Anterior cingulate cortex (tissue), 58 donors: ENCODE results near the gene OS9.
"Not testable (repeated sequence)": the region's sequence is repeated elsewhere in the genome, so short reads cannot be mapped to it uniquely, and the experiment has no call there.

ENCODE experiments used
- DNase-seq, 58 donors: peaks; one replicate each; lab custom pipeline; 2025; lab: John Stamatoyannopoulos, UW

The OS9 gene, protein sequence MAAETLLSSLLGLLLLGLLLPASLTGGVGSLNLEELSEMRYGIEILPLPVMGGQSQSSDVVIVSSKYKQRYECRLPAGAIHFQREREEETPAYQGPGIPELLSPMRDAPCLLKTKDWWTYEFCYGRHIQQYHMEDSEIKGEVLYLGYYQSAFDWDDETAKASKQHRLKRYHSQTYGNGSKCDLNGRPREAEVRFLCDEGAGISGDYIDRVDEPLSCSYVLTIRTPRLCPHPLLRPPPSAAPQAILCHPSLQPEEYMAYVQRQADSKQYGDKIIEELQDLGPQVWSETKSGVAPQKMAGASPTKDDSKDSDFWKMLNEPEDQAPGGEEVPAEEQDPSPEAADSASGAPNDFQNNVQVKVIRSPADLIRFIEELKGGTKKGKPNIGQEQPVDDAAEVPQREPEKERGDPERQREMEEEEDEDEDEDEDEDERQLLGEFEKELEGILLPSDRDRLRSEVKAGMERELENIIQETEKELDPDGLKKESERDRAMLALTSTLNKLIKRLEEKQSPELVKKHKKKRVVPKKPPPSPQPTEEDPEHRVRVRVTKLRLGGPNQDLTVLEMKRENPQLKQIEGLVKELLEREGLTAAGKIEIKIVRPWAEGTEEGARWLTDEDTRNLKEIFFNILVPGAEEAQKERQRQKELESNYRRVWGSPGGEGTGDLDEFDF

DNA sequence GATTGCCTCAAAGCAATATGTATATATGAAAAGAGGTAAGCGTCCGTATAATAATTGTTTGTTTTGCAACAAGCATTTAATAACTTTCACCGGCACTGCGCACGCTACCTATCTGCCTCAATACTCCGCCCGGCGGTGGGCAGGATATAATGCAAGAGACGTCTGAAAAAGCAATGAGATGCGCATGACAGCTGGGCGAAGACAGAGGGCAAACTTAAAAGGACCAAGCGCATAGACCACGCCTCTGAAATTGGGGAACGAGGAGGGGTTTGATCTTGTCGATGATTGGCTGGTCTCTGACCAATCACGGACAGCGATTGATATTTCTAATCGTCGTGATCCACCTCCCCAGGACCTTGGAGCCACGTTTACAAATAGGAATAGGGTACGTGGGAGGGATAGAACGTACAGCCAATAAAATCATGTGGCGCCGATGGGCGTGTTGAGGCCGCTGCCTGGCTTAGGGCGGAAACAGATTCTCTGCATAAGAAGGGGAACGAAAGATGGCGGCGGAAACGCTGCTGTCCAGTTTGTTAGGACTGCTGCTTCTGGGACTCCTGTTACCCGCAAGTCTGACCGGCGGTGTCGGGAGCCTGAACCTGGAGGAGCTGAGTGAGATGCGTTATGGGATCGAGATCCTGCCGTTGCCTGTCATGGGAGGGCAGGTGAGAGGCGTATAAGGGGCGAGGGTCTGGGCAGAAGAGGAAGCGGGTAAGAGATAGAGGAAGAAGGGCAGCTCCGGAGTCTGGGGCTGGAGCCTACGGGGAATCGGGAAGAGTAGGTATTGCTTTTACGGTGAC is at the start of gene OS9:
OS9 (plus strand) TSS at position 474 of the 800 bp plus-strand sequence; CDS start at position 504, 30 bp downstream.
- DNase-seq = peak; percentile 66 to 99 (median 96)

DNA sequence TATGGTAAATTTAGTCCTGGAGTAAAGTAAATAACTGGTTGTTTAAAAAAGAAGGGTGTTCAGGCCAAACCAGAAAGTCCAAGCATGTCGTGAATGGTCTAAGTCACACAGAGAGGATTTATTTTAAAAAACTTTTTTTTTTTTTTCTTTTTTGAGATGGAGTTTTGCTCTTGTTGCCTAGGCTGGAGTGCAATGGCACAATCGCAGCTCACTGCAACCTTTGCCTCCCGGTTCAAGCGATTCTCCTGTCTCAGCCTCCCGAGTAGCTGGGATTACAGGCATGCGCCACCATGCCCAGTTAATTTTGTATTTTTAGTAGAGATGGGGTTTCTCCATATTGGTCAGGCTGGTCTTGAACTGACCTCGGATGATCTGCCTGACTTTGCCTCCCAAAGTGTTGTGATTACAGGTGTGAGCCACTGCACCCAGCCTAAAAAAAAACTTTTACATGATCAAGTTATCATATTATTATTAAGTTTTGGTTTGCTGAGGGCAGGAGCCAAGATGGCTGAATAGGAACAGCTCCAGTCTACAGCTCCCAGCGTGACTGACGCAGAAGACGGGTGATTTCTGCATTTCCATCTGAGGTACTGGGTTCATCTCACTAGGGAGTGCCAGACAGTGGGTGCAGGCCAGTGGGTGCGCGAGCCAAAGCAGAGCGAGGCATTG is 47.8 kb upstream of the OS9 start:
- not testable (repeated sequence) for DNase-seq

DNA sequence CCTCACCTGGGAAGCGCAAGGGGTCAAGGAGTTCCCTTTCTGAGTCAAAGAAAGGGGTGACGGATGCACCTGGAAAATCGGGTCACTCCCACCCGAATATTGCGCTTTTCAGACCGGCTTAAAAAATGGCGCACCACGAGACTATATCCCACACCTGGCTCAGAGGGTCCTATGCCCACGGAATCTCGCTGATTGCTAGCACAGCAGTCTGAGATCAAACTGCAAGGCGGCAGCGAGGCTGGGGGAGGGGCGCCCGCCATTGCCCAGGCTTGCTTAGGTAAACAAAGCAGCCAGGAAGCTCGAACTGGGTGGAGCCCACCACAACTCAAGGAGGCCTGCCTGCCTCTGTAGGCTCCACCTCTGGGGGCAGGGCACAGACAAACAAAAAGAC is 47.3 kb upstream of the OS9 start:
- DNase-seq = not testable (repeated sequence)

DNA sequence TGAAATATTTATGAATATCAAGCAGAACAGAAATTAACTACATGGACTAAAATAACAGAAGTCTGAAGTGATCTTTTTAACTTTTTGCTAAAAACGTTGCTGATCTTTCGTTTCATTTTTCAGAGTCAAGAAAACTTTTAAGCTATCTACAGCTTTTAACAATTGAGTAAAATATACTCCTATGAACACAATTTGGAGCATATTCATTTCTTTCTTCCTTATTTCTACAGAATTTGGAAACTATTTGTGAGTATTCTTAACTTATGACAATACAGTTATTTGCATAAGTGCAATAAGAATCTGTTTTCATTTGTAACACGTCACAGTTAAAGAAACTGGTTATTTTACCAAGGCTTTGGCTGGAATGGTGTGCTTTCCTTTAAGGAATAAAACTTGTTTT is 39.9 kb upstream of the OS9 start:
- no peak for DNase-seq

DNA sequence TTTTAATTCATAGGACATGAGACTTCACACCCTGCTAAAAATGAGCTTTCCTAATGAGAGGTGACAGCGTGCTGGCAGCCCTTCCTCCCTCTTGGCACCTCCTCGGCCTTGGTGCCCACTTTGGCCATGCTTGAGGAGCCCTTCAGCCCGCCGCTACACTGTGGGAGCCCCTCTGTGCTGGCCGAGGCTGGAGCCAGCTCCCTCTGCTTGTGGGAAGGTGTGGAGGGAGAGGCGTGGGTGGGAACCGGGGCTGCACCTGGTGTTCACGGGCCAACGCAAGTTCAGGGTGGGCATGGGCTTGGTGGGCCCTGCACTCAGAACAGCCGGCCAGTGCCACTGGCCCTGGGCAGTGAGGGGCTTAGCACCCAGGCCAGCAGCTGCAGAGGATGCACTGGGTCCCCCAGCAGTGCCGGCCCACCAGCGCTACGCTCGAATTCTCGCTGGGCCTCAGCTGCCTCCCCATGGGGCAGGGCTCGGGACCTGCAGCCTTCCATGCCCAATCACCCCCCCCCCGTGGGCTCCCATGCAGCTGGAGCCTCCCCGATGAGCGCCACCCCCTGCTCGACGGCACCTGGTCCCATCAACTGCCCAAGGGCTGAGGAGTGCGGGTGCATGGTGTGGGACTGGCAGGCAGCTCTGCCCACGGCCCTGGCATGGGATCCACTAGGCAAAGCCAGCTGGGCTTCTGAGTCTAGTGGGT is 38.2 kb upstream of the OS9 start:
- no peak for DNase-seq

DNA sequence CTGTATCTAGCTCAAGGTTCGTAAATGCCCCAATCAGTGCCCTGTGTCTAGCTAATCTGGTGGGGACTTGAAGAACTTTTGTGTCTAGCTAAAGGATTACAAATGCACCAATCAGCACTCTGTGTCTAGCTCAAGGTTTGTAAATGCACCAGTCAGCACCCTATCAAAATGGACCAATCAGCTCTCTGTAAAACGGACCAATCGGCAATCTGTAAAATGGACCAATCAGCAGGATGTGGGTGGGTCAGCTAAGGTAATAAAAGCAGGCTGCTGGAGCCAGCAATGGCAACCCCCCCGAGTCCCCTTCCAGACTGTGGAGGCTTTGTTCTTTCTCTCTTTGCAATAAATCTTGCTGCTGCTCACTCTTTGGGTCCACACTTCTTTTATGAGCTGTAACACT is 37.5 kb upstream of the OS9 start:
- not testable (repeated sequence) for DNase-seq

DNA sequence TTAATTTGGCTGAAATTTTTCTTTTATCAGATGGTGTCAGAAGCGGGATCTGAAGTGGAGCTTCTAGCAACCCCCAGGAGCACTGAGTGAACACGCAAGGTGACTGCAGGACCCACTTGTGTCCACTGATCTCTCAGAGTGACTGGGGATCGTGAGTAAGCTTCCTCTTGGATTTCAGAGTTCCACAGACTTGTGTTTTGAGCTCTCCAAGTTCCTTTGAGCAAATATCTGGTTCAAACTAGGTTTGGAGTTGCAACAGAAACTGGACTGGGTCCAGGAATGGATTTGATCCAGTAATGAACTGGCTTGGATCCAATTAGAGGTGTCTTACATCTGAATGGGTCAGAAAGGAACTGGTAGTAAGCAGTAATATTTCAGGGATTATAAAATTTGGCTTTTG is 36.2 kb upstream of the OS9 start:
- no peak for DNase-seq

DNA sequence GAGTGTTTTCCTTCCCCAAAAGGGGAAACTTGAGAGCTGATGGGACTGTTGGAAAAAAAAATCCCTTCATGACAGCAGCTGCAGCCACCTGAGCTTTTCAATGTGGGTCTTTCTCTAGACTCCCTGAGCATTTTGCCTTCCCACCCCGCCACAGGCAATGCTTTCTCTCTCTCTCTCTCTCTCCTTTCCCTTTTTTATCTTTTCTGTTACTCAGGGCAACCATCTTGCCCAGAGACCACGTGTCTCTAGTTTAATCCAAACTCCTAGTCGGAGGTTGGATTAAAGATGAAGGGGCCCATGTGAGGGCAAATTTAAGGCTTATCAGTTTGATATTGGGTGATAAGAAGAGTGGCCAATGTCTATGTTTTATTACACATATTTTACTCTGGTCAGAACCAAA is 35.0 kb upstream of the OS9 start:
- DNase-seq = no peak

DNA sequence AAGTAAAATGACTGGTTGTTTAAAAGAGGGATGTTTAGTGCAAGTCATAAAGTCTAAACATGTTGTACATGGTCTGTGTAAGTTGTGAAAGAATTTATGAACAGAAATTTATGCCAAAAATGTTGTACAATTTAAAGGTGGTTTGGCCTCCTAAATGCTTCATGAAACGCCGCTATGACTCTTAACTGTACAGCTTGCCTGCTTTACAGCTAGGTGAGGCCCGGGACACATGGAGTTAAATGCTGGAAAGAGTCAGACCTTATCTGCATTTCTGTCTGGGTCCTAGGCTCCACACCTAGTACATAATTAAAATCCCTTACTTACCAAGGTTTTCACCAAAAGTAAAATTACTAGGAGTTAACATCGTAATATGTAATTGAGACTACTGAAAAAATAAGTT is 32.6 kb upstream of the OS9 start:
- DNase-seq = no peak

DNA sequence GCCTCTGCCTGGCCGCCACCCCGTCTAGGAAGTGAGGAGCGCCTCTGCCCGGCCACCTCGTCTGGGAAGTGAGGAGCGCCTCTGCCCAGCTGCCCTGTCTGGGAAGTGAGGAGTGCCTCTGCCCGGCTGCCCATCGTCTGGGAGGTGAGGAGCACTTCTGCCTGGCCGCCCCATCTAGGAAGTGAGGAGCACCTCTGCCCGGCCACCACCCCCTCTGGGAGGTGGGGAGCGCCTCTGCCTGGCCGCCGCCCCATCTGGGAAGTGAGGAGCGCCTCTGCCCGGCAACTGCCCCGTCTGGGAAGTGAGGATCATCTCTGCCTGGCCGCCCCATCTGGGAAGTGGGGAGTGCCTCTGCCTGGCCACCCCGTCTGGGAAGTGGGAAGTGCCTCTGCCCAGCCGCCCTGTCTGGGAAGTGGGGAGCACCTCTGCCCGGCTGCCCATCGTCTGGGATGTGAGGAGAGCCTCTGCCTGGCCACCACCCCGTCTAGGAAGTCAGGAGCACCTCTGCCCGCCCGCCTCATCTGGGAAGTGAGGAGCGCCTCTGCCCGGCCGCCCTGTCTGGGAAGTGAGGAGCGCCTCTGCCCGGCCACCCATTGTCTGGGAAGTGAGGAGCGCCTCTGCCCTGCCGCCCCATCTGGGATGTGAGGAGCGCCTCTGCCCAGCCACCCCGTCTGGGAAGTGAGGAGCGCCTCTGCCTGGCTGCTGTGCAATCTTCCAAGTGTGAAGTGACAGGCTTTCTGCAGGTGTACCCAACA is 28.7 kb upstream of the OS9 start:
- DNase-seq = not testable (repeated sequence)

DNA sequence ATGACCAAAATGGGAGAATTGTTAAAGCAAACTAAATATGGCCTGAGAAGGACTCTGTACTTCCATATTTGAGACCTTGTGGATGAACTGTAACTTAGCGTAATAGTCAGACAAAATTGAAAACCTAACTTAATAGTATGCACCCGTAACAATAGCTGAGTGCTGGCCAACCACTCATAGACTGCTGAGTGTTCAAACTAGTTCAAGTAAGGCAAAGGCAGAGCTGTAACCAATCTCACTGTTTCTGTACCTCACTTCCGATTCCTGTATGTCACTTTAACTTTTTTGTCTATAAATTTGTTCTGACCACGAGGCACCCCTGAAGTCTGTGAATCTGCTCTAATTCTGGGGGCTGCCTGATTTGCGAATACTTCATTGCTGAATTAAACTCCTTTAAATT is 27.0 kb upstream of the OS9 start:
- DNase-seq = no peak

DNA sequence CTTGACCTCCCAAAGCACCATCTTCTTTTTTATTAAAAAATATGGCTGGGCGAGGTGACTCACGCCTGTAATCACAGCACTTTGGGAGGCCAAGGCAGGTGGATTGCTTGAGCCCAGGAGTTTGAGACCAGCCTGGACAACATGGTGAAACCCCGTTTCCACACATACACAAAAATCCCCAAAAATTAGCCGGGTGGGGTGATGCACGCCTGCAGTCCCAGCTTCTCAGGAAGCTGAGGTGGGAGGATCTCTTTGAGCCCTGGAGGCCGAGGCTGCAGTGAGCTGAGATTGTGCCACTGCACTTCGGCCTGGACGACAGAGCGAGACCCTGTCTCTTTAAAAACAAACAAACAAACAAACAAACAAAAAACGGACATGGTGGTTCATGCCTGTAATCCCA is 24.2 kb upstream of the OS9 start:
- DNase-seq = not testable (repeated sequence)

DNA sequence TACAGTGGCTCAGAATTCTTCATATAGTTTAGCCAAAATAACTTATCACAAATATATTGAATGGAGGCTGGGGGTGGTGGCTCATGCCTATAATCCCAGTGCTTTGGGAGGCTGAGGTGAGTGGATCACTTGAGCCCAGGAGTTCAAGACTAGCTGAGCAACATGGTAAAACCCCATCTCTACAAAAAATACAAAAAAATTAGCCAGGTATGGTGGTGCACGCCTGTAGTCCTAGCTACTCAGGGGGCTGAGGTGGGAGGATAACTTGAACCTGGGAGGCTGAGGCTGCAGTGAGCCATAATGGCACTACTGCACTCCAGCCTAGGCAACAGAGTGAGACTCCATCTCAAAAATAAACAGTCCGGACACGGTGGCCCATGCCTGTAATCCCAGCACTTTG is 22.1 kb upstream of the OS9 start:
- not testable (repeated sequence) for DNase-seq

DNA sequence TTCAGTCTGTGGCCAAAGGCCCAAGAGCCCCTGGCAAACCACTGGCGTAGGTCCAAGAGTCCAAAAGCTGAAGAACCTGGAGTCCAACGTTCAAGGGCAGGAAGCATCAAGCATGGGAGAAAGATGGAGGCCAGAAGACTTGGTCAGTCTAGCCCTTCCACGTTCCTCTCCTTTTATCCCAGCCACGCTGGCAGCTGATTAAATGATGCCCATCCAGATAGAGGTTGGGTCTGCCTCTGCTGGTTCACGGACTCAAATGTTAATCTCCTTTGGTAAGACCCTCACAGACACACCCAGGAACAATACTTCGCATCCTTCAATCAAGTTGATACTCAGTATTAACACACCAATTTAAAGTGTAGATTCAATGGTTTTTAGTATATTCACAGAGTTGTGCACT is 21.1 kb upstream of the OS9 start:
- DNase-seq = no peak

DNA sequence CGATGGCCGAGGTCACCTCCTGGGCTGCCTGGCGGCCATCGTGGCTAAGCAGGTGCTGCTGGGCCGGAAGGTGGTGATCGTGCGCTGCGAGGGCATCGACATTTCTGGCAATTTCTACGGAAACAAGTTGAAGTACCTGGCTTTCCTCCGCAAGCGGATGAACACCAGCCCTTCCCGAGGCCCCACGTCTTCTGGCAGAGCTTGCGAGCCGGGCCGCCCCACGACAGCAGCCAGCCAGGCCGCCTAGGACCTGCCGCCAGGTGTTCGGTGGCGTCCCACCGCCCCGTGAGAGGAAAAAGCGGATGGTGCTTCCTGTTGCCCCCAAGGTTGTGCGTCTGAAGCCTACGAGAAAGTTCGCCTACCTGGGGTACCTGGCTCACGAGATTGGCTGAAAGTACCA is 19.2 kb upstream of the OS9 start:
- DNase-seq = no peak

DNA sequence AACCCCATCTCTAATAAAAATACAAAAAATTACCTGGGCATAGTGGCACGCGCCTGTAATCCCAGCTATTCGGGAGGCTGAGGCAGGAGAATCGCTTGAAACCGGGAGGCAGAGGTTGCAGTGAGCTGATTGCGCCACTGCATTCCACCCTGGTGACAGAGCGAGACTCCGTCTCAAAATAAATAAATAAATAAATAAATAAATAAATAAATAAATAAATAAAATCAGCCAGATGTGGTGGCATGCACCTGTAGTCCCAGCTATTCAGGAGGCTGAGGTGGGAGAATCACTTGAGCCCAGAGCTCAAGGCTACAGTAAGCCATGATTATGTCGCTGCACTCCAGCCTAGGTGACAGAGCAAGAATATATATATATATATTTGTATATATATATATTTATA is 16.0 kb upstream of the OS9 start:
- not testable (repeated sequence) for DNase-seq

DNA sequence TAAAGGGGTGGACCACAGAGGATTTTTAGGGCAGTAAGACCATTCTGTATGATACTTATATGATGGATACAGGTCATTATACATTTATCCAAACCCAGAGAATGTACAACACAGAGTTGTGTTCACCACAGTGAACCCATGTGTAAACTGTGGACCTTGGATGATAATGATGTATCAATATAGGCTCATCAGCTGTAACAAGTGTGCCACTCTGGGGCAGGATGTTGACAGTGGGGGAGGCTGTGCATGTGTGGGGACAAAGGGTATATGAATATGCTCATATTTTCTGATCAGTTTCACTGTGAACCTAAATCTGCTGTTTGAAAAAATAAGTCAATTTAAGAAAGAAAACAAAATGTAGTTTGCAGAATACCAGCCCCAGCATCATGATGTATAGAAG is 14.2 kb upstream of the OS9 start:
- DNase-seq = no peak

DNA sequence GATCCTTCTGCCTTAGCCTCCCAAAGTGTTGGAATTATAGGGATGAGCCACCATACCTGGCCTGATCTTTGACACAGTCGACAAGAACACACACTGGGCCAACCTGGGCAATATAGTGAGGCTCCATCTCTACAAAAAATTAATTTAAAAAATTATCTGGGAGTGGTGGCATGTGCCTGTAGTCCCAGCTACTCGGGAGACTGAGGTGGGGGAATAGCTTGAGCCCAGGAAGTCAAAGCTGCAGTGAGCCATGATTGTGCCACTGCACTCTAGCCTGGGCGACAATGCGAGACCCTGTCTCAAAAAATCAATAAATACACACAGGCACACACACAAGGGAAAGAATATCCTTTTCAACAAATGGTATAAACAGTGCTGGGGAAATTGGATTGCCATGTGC is 6.1 kb upstream of the OS9 start:
- no peak for DNase-seq

DNA sequence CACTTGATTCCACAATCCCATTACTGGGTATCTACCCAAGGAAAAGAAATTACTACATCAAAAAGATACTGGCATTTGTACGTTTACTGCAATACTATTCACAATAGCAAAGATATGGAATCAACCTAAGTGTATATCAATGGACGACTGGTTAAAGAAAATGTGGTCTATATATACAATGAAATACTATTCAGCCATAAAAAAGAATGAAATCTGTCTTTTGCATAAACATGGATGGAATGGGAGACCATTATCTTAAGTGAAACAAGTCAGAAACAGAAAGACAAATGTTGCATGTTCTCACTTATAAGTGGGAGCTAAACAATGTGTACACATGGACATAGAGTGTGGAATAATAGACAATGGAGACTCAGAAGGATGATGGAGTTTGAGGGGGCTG is 5.0 kb upstream of the OS9 start:
- no peak for DNase-seq
